Central memory CD8-positive, alpha-beta T cell (primary cell): Measurements from ENCODE around the gene AVL9.
"Not testable (repeated sequence)": the region's sequence is repeated elsewhere in the genome, so short reads cannot be mapped to it uniquely, and the experiment has no call there.

Source experiments
- ATAC-seq: fragments of 150-1000 bp; cut with Tn5 transposase; replicated peaks from 2 replicates; pipeline ENCODE4 v1.10.0; 2022; ENCODE audit warnings: mild to moderate bottlenecking, moderate FRiP score, moderate number of reproducible peaks; ENCODE audit not compliant: poor library complexity, severe bottlenecking; ENCODE audit errors: extremely low read depth
- DNase-seq, 2 donors: peaks; one replicate each; pipeline ENCODE4 v3.0.0; 2021; ENCODE audit warnings: low spot score in 2 of 2
- H3K27ac Mint-ChIP-seq: one replicate; pipeline ENCODE4 v1.8.0; 2022; ENCODE audit warnings: low read depth, mild to moderate bottlenecking, moderate library complexity, mixed read lengths
- H3K27me3 Mint-ChIP-seq: one replicate; pipeline ENCODE4 v1.8.0; 2022; ENCODE audit warnings: mixed read lengths
- H3K36me3 Mint-ChIP-seq: one replicate; pipeline ENCODE4 v1.8.0; 2022; ENCODE audit warnings: mild to moderate bottlenecking, moderate library complexity, mixed read lengths; ENCODE audit not compliant: insufficient read depth
- H3K4me1 Mint-ChIP-seq: one replicate; pipeline ENCODE4 v1.8.0; 2022; ENCODE audit warnings: mixed read lengths
- H3K4me3 Mint-ChIP-seq: one replicate; pipeline ENCODE4 v1.8.0; 2022; ENCODE audit warnings: mild to moderate bottlenecking, moderate library complexity, mixed read lengths
- H3K9me3 Mint-ChIP-seq: one replicate; pipeline ENCODE4 v1.8.0; 2022; ENCODE audit warnings: mixed read lengths

Gene AVL9

GRCh38 chr7:32474008-32474407 is 21.3 kb upstream of the AVL9 start:
- DNase-seq (no peak), ATAC-seq (no peak)
- no peaks in the 10 kb centered on the region for H3K36me3 Mint-ChIP-seq
- H3K27ac Mint-ChIP-seq = no peak overlapping the region
- peaks cover 44% of the 10 kb centered on the region for H3K27me3 Mint-ChIP-seq
- no peak overlapping the region for H3K4me3 Mint-ChIP-seq
- no peaks in the 10 kb centered on the region for H3K4me1 Mint-ChIP-seq
- no peaks in the 10 kb centered on the region for H3K9me3 Mint-ChIP-seq

GRCh38 chr7:32476816-32477648 is 18.3 kb upstream of the AVL9 start:
- no peak for DNase-seq
- H3K36me3 Mint-ChIP-seq = peaks cover 2% of the 10 kb centered on the region
- no peak overlapping the region for H3K4me3 Mint-ChIP-seq
- no peak for ATAC-seq
- no peaks in the 10 kb centered on the region for H3K9me3 Mint-ChIP-seq
- peaks cover 30% of the 10 kb centered on the region for H3K27me3 Mint-ChIP-seq
- no peaks in the 10 kb centered on the region for H3K4me1 Mint-ChIP-seq
- no peak overlapping the region for H3K27ac Mint-ChIP-seq

GRCh38 chr7:32477649-32477980 is 17.7 kb upstream of the AVL9 start:
- Mint-ChIP-seq H3K4me3 (no peak overlapping the region), H3K4me1 (no peaks in the 10 kb centered on the region), H3K27ac (no peak overlapping the region), H3K36me3 (peaks cover 2% of the 10 kb centered on the region), H3K9me3 (no peaks in the 10 kb centered on the region), H3K27me3 (peaks cover 26% of the 10 kb centered on the region)
- no peak for DNase-seq
- ATAC-seq = no peak

GRCh38 chr7:32479574-32480200 is 15.6 kb upstream of the AVL9 start:
- Mint-ChIP-seq H3K27me3 (peaks cover 11% of the 10 kb centered on the region), H3K4me1 (no peaks in the 10 kb centered on the region), H3K27ac (no peak overlapping the region), H3K36me3 (peaks cover 2% of the 10 kb centered on the region), H3K9me3 (no peaks in the 10 kb centered on the region), H3K4me3 (no peak overlapping the region)
- ATAC-seq = no peak
- no peak for DNase-seq

- Mint-ChIP-seq H3K4me1 (no peaks in the 10 kb centered on the region), H3K27ac (no peak overlapping the region), H3K9me3 (no peaks in the 10 kb centered on the region), H3K27me3 (no peaks in the 10 kb centered on the region), H3K4me3 (no peak overlapping the region), H3K36me3 (peaks cover 7% of the 10 kb centered on the region)
- no peak for DNase-seq
- no peak for ATAC-seq
These were observed 14.1 kb upstream of the AVL9 start for GRCh38 chr7:32481176-32481575.

- no peaks in the 10 kb centered on the region for H3K9me3 Mint-ChIP-seq
These were observed 13.4 kb upstream of the AVL9 start for GRCh38 chr7:32481921-32482320.

GRCh38 chr7:32489788-32490126 is 5.5 kb upstream of the AVL9 start:
- Mint-ChIP-seq H3K36me3 (peaks cover 30% of the 10 kb centered on the region), H3K27ac (peak overlapping the region; percentile 98), H3K9me3 (no peaks in the 10 kb centered on the region), H3K27me3 (no peaks in the 10 kb centered on the region), H3K4me1 (peaks cover 18% of the 10 kb centered on the region), H3K4me3 (peak overlapping the region; percentile 87)
- ATAC-seq (no peak), DNase-seq (no peak)

More at GRCh38 chr7:32481921-32482320, 13.4 kb upstream of the AVL9 start:
- Mint-ChIP-seq H3K4me3 (no peak overlapping the region), H3K27ac (no peak overlapping the region), H3K4me1 (no peaks in the 10 kb centered on the region), H3K27me3 (no peaks in the 10 kb centered on the region), H3K36me3 (peaks cover 10% of the 10 kb centered on the region)
- no peak for ATAC-seq
- DNase-seq = no peak

- Mint-ChIP-seq H3K27ac (peak within 1 kb of the TSS; percentile 98), H3K9me3 (no peaks in the 10 kb centered on the region)
- peak; percentile 77 to 86 for DNase-seq
These were observed 5.0 kb upstream of the AVL9 start, which contains the start of gene LSM5 for GRCh38 chr7:32490127-32490796. Gene LSM5 (minus strand): TSS chr7:32490380. CDS start chr7:32490365, 15 bp downstream.

GRCh38 chr7:32494946-32495297 is 367 bp upstream of the AVL9 start:
- Mint-ChIP-seq H3K4me3 (peak overlapping the region; percentile 90), H3K4me1 (peaks cover 33% of the 10 kb centered on the region), H3K9me3 (no peaks in the 10 kb centered on the region), H3K27ac (peak overlapping the region; percentile 91), H3K27me3 (no peaks in the 10 kb centered on the region), H3K36me3 (peaks cover 23% of the 10 kb centered on the region)
- DNase-seq (no peak), ATAC-seq (no peak)

More at GRCh38 chr7:32490127-32490796, 5.0 kb upstream of the AVL9 start, which contains the start of gene LSM5:
- peaks cover 30% of the 10 kb centered on the region for H3K36me3 Mint-ChIP-seq
- H3K4me3 Mint-ChIP-seq = peak within 1 kb of the TSS; percentile 87
- peaks cover 21% of the 10 kb centered on the region for H3K4me1 Mint-ChIP-seq
- no peaks in the 10 kb centered on the region for H3K27me3 Mint-ChIP-seq
- peak; percentile 76 for ATAC-seq

GRCh38 chr7:32496052-32496813 is 944 bp downstream of the AVL9 start:
- Mint-ChIP-seq H3K36me3 (peaks cover 14% of the 10 kb centered on the region), H3K9me3 (no peaks in the 10 kb centered on the region), H3K27me3 (no peaks in the 10 kb centered on the region), H3K4me3 (peak overlapping the region; percentile 90), H3K4me1 (peaks cover 41% of the 10 kb centered on the region), H3K27ac (peak overlapping the region; percentile 91)
- ATAC-seq (peak; percentile 0), DNase-seq (no peak)

- H3K4me1 Mint-ChIP-seq = peaks cover 53% of the 10 kb centered on the region
- not testable (repeated sequence) for H3K4me3 Mint-ChIP-seq, H3K9me3 Mint-ChIP-seq
These were observed 4.5 kb downstream of the AVL9 start for GRCh38 chr7:32499755-32500154.

GRCh38 chr7:32500216-32500615 is 4.9 kb downstream of the AVL9 start:
- H3K27me3 Mint-ChIP-seq, H3K27ac Mint-ChIP-seq, DNase-seq, H3K9me3 Mint-ChIP-seq, ATAC-seq: not testable (repeated sequence)
- Mint-ChIP-seq H3K4me1 (peaks cover 49% of the 10 kb centered on the region), H3K36me3 (peaks cover 14% of the 10 kb centered on the region), H3K4me3 (peak overlapping the region; percentile 31)

More at GRCh38 chr7:32499755-32500154, 4.5 kb downstream of the AVL9 start:
- DNase-seq, H3K27me3 Mint-ChIP-seq, H3K27ac Mint-ChIP-seq, ATAC-seq: not testable (repeated sequence)
- peaks cover 14% of the 10 kb centered on the region for H3K36me3 Mint-ChIP-seq
